Stimulated activated CD4-positive, alpha-beta T cell treated with anti-CD3 and anti-CD28 coated beads, Interleukin-4, amount 100 ng/mL, for 1 hour (primary cell): ENCODE results near the gene KSR2.
A peak's percentile ranks its signal among the peaks of the same experiment; 100 is the strongest.
"Not testable (repeated sequence)": the region's sequence is repeated elsewhere in the genome, so short reads cannot be mapped to it uniquely, and the experiment has no call there.

Experiments
- DNase-seq: peaks from one replicate; pipeline ENCODE4 v3.0.0-alpha.2; 2020

The KSR2 gene

GRCh38 chr12:117968826-117969659 lies at the start of gene KSR2:
Gene KSR2, minus strand, starts transcription at chr12:117968990. Its CDS starts 735 bp downstream, at chr12:117968255.
- peak; percentile 62 for DNase-seq

- DNase-seq = no peak
Measured at GRCh38 chr12:118017926-118018325, 49.1 kb upstream of the KSR2 start.

GRCh38 chr12:118016424-118017264 lies 47.9 kb upstream of the KSR2 start, which contains the start of gene RFC5:
Gene RFC5, plus strand, starts transcription at chr12:118016703. Its CDS starts 125 bp downstream, at chr12:118016828.
- peak; percentile 99 for DNase-seq

GRCh38 chr12:118015944-118016343 lies 47.2 kb upstream of the KSR2 start:
- no peak for DNase-seq

GRCh38 chr12:118015306-118015705 lies 46.5 kb upstream of the KSR2 start:
- DNase-seq = no peak

GRCh38 chr12:118013283-118013682 lies 44.5 kb upstream of the KSR2 start:
- DNase-seq = no peak

GRCh38 chr12:118011961-118012360 lies 43.2 kb upstream of the KSR2 start:
- DNase-seq = no peak

- DNase-seq = no peak
Measured at GRCh38 chr12:118011377-118011776, 42.6 kb upstream of the KSR2 start.

GRCh38 chr12:118010903-118011302 lies 42.1 kb upstream of the KSR2 start:
- no peak for DNase-seq

- not testable (repeated sequence) for DNase-seq
Measured at GRCh38 chr12:117999806-118000205, 31.0 kb upstream of the KSR2 start.

- no peak for DNase-seq
Measured at GRCh38 chr12:117998719-117999118, 29.9 kb upstream of the KSR2 start.

- DNase-seq = no peak
Measured at GRCh38 chr12:117994551-117995438, 26.0 kb upstream of the KSR2 start.

GRCh38 chr12:117986705-117987469 lies 18.1 kb upstream of the KSR2 start:
- no peak for DNase-seq

GRCh38 chr12:117985182-117985581 lies 16.4 kb upstream of the KSR2 start:
- no peak for DNase-seq

- no peak for DNase-seq
Measured at GRCh38 chr12:117981267-117981666, 12.5 kb upstream of the KSR2 start.

GRCh38 chr12:117980616-117981015 lies 11.8 kb upstream of the KSR2 start:
- no peak for DNase-seq

GRCh38 chr12:117977373-117977772 lies 8.6 kb upstream of the KSR2 start:
- DNase-seq = no peak

- DNase-seq = no peak
Measured at GRCh38 chr12:117975006-117975405, 6.2 kb upstream of the KSR2 start.

GRCh38 chr12:117972301-117972700 lies 3.5 kb upstream of the KSR2 start:
- DNase-seq = no peak

GRCh38 chr12:117970334-117970733 lies 1.5 kb upstream of the KSR2 start:
- no peak for DNase-seq

- no peak for DNase-seq
Measured at GRCh38 chr12:117968151-117968789, 520 bp downstream of the KSR2 start.
